Calu3 (cell line): Measurements from ENCODE around the gene USB1. TPM values are rescaled to one million over a fixed set of nuclear protein-coding genes. Genes with fewer than 3 reads are reported as not detected.

Experiments used
- BruUV-seq: library from RNA; stranded (reverse); fragments of 400-500 nt; replicated peaks from 2 replicates; lab custom pipeline; 2021; lab: Mats Ljungman, UMichigan
- CTCF ChIA-PET: fragments of 300-600 bp; sonication (Branson Sonifier 250); formaldehyde crosslinking; loops from one replicate; lab custom pipeline; 2022; ENCODE audit warnings: antibody characterized with exemption; lab: Charles Lee
- DNase-seq: peaks from one replicate; pipeline ENCODE4 v3.0.0; 2022
- H3K27ac Mint-ChIP-seq: one replicate; pipeline ENCODE4 v1.8.0; 2022; ENCODE audit warnings: mixed read lengths; ENCODE audit not compliant: unreplicated experiment
- H3K27me3 Mint-ChIP-seq: one replicate; pipeline ENCODE4 v1.8.0; 2022; ENCODE audit warnings: mixed read lengths; ENCODE audit not compliant: unreplicated experiment
- H3K36me3 Mint-ChIP-seq: one replicate; pipeline ENCODE4 v1.8.0; 2022; ENCODE audit warnings: mild to moderate bottlenecking, moderate library complexity, mixed read lengths; ENCODE audit not compliant: insufficient read depth, unreplicated experiment
- H3K4me1 Mint-ChIP-seq: one replicate; pipeline ENCODE4 v1.8.0; 2022; ENCODE audit warnings: mild to moderate bottlenecking, low read depth, mixed read lengths; ENCODE audit not compliant: unreplicated experiment
- H3K4me3 Mint-ChIP-seq: one replicate; pipeline ENCODE4 v1.8.0; 2022; ENCODE audit warnings: mild to moderate bottlenecking, low read depth, moderate library complexity, mixed read lengths; ENCODE audit not compliant: unreplicated experiment
- H3K9me3 Mint-ChIP-seq: one replicate; pipeline ENCODE4 v1.8.0; 2022; ENCODE audit warnings: low read depth, mixed read lengths; ENCODE audit not compliant: unreplicated experiment
- CTCF ChIP-seq: fragments of 200-600 bp; IDR thresholded peaks from one replicate; pipeline ENCODE4 v1.8.0; 2022; ENCODE audit warnings: antibody characterized with exemption; ENCODE audit not compliant: unreplicated experiment
- intact Hi-C: fragments of 100-400 bp; cut with micrococcal nuclease; formaldehyde crosslinking; loops from one replicate; pipeline ENCODE4 v1.10.0; 2022; ENCODE audit not compliant: unreplicated experiment
- total RNA-seq: library from RNA; stranded (reverse); gene quantifications from 2 replicates; pipeline ENCODE4 v1.2.3, GENCODE V29; 2022

Gene USB1
- total RNA-seq, 1 experiment from 2014 or later = 59.3 TPM

- Mint-ChIP-seq H3K36me3 (no peaks in the 10 kb centered on the region), H3K9me3 (no peaks in the 10 kb centered on the region), H3K27me3 (peaks cover 67% of the 10 kb centered on the region), H3K27ac (no peak overlapping the region), H3K4me3 (no peak overlapping the region), H3K4me1 (no peaks in the 10 kb centered on the region)
- TF ChIP-seq CTCF = no peak
- CTCF ChIA-PET = no interaction called here
- intact Hi-C loops = no loop called here
- DNase-seq = no peak
- no TSS peak for BruUV-seq
Measured at GRCh38 chr16:57961538-57961937, 39.7 kb upstream of the USB1 start.

GRCh38 chr16:57962046-57962445 lies 39.2 kb upstream of the USB1 start:
- CTCF ChIA-PET = no interaction called here
- intact Hi-C loops = no loop called here
- no peaks in the 10 kb centered on the region for H3K36me3 Mint-ChIP-seq
- no peak overlapping the region for H3K27ac Mint-ChIP-seq
- peaks cover 67% of the 10 kb centered on the region for H3K27me3 Mint-ChIP-seq
- BruUV-seq = no TSS peak
- H3K4me1 Mint-ChIP-seq = no peaks in the 10 kb centered on the region
- no peak for TF ChIP-seq CTCF
- DNase-seq = no peak
- no peak overlapping the region for H3K4me3 Mint-ChIP-seq
- H3K9me3 Mint-ChIP-seq = no peaks in the 10 kb centered on the region

- no peak for DNase-seq
- H3K4me3 Mint-ChIP-seq = no peak overlapping the region
- no peaks in the 10 kb centered on the region for H3K9me3 Mint-ChIP-seq
- H3K36me3 Mint-ChIP-seq = no peaks in the 10 kb centered on the region
- TF ChIP-seq CTCF = no peak
- CTCF ChIA-PET = no interaction called here
- no peak overlapping the region for H3K27ac Mint-ChIP-seq
- intact Hi-C loops = no loop called here
- no peaks in the 10 kb centered on the region for H3K4me1 Mint-ChIP-seq
- BruUV-seq = no TSS peak
- peaks cover 67% of the 10 kb centered on the region for H3K27me3 Mint-ChIP-seq
Measured at GRCh38 chr16:57962756-57963155, 38.5 kb upstream of the USB1 start.

- intact Hi-C loops = no loop called here
- no peak for DNase-seq
- Mint-ChIP-seq H3K36me3 (no peaks in the 10 kb centered on the region), H3K4me1 (no peaks in the 10 kb centered on the region), H3K27ac (no peak overlapping the region), H3K4me3 (no peak overlapping the region), H3K9me3 (no peaks in the 10 kb centered on the region), H3K27me3 (peaks cover 59% of the 10 kb centered on the region)
- CTCF ChIA-PET = no interaction called here
- BruUV-seq = no TSS peak
- TF ChIP-seq CTCF = no peak
Measured at GRCh38 chr16:57964157-57964700, 37.0 kb upstream of the USB1 start.
